ENCODE measurements around the gene RSPH6A.
A peak's percentile ranks its signal among the peaks of the same experiment; 100 is the strongest.

RSPH6A gene

GRCh38 chr19:45814851-45815480, at the start of gene RSPH6A:
RSPH6A (minus strand) TSS chr19:45815308; CDS start chr19:45815176, 132 bp downstream.
- no peak for DNase-seq

GRCh38 chr19:45864629-45865082, 49.5 kb upstream of the RSPH6A start:
- DNase-seq, result no peak

- DNase-seq, result peak; percentile 45
These were observed 48.9 kb upstream of the RSPH6A start, which contains the start of gene FOXA3 for GRCh38 chr19:45863840-45864628. FOXA3 (plus strand) TSS chr19:45864326; CDS start chr19:45864457, 131 bp downstream.

- no peak for DNase-seq
These were observed 48.3 kb upstream of the RSPH6A start for GRCh38 chr19:45863335-45863839.

- DNase-seq, result peak; percentile 100
These were observed 47.6 kb upstream of the RSPH6A start, which contains the start of gene SYMPK for GRCh38 chr19:45862564-45863334. SYMPK (minus strand) TSS chr19:45863147; CDS start chr19:45854495, 8,652 bp downstream.

GRCh38 chr19:45862271-45862563, 47.1 kb upstream of the RSPH6A start:
- no peak for DNase-seq

GRCh38 chr19:45860359-45861259, 45.5 kb upstream of the RSPH6A start:
- no peak for DNase-seq

- no peak for DNase-seq
These were observed 39.2 kb upstream of the RSPH6A start for GRCh38 chr19:45854167-45854778.

GRCh38 chr19:45852983-45853382, 37.9 kb upstream of the RSPH6A start:
- no peak for DNase-seq

GRCh38 chr19:45852145-45852750, 37.1 kb upstream of the RSPH6A start:
- DNase-seq, result no peak

- DNase-seq, result no peak
These were observed 33.8 kb upstream of the RSPH6A start for GRCh38 chr19:45848922-45849321.

- no peak for DNase-seq
These were observed 32.6 kb upstream of the RSPH6A start for GRCh38 chr19:45847663-45848062.

- no peak for DNase-seq
These were observed 27.1 kb upstream of the RSPH6A start for GRCh38 chr19:45842198-45842597.

GRCh38 chr19:45834970-45835369, 19.9 kb upstream of the RSPH6A start:
- DNase-seq, result no peak

GRCh38 chr19:45828945-45829344, 13.8 kb upstream of the RSPH6A start:
- no peak for DNase-seq

GRCh38 chr19:45828523-45828922, 13.4 kb upstream of the RSPH6A start:
- no peak for DNase-seq

GRCh38 chr19:45827459-45828093, 12.5 kb upstream of the RSPH6A start:
- DNase-seq, result no peak

GRCh38 chr19:45826934-45827333, 11.8 kb upstream of the RSPH6A start:
- no peak for DNase-seq

GRCh38 chr19:45825917-45826893, 11.1 kb upstream of the RSPH6A start:
- no peak for DNase-seq

GRCh38 chr19:45825263-45825605, 10.1 kb upstream of the RSPH6A start:
- no peak for DNase-seq

Measured in right hindlimb (tissue), 1 donor.